PFSK-1 (cell line): ENCODE results near the gene NBEA.

Experiments used
- FOXP2 ChIP-seq: optimal IDR thresholded peaks from 2 replicates; pipeline ENCODE3; 2011; ENCODE audit warnings: borderline replicate concordance, control low read depth, inconsistent platforms; ENCODE audit not compliant: insufficient read depth; ENCODE audit errors: extremely low read length, extremely low read depth
- POLR2AphosphoS5 ChIP-seq: IDR thresholded peaks from 2 replicates; pipeline ENCODE4 v1.6.1; 2012; ENCODE audit warnings: low read depth, mild to moderate bottlenecking, control low read depth, low read length, moderate library complexity
- REST ChIP-seq, 2 experiments: IDR thresholded peaks; 2 replicates each; pipeline versions ENCODE4 v1.6.1 to v1.8.0; 2011 to 2012; ENCODE audit warnings: low read depth in 2 of 2, low read length in 2 of 2, control low read depth in 1 of 2, inconsistent platforms in 1 of 2, mild to moderate bottlenecking in 1 of 2, moderate library complexity in 1 of 2; ENCODE audit not compliant: insufficient read depth in 1 of 2
- SIN3A ChIP-seq: IDR thresholded peaks from 2 replicates; pipeline ENCODE4 v1.6.1; 2012; ENCODE audit warnings: mild to moderate bottlenecking, low read length, moderate library complexity, borderline replicate concordance; ENCODE audit not compliant: insufficient read depth
- TAF1 ChIP-seq: IDR thresholded peaks from 2 replicates; pipeline ENCODE4 v1.6.1; 2012; ENCODE audit warnings: low read length, control low read depth, borderline replicate concordance; ENCODE audit not compliant: insufficient read depth

The NBEA gene

GRCh38 chr13:35485424-35485823, 543.4 kb downstream of the NBEA start:
- TF ChIP-seq TAF1 (no peak), FOXP2 (no peak), REST (IDR thresholded peaks at IDR 0.05; ENCODE audit: insufficient read depth in 1 of 2, low read depth in 2 of 2, low read length in 2 of 2) (no peak), SIN3A (no peak), POLR2AphosphoS5 (no peak)

GRCh38 chr13:35489050-35489449, 547.0 kb downstream of the NBEA start:
- TF ChIP-seq SIN3A (no peak), POLR2AphosphoS5 (no peak), REST (IDR thresholded peaks at IDR 0.05; ENCODE audit: insufficient read depth in 1 of 2, low read depth in 2 of 2, low read length in 2 of 2) (no peak), TAF1 (no peak), FOXP2 (no peak)

DNA sequence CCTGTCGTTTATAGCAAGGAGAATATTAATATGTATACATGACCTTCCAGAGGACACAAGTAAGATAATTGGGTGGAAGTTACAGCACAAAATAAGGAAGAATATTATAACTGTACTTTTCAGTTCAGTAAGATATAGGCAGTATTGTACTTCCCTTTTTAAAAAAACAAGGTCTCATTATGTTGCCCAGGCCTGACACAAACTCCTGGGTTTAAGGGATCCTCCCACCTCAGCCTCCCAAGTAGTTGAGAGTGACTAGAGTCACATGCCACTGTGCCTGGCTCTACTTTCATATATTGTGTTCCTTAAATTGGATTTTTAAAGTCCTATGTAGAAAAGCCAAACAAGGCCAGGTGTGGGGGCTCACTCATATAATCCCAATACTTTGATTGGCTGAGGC, 553.9 kb downstream of the NBEA start:
- no peak for TF ChIP-seq FOXP2
- TF ChIP-seq TAF1 = no peak
- TF ChIP-seq POLR2AphosphoS5 = no peak
- no peak for TF ChIP-seq REST (IDR thresholded peaks at IDR 0.05; ENCODE audit: insufficient read depth in 1 of 2, low read depth in 2 of 2, low read length in 2 of 2)
- no peak for TF ChIP-seq SIN3A

- no peak for TF ChIP-seq REST (IDR thresholded peaks at IDR 0.05; ENCODE audit: insufficient read depth in 1 of 2, low read depth in 2 of 2, low read length in 2 of 2)
- TF ChIP-seq FOXP2 = no peak
- no peak for TF ChIP-seq POLR2AphosphoS5
- TF ChIP-seq TAF1 = no peak
- TF ChIP-seq SIN3A = no peak
These were observed 554.8 kb downstream of the NBEA start for GRCh38 chr13:35496761-35497386.

DNA sequence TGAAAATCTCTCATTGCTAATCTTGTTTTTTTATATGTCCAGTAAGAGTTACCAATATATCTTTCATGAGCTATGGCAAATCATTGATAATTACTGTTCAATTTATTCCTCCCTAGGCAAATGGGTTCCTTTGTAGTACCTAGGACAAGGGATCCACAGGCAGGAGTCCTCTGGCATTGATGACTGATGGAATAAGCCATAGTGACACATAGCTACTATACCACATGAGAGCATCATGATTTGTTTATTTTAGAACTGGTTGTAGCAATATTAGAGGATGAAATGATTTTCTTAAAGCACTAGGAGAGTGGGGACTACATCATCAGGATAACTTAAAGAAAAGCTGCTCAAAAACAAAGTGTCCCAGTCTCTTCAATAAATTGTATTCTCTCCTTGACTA, 556.2 kb downstream of the NBEA start:
- TF ChIP-seq SIN3A = no peak
- no peak for TF ChIP-seq TAF1
- TF ChIP-seq REST (IDR thresholded peaks at IDR 0.05; ENCODE audit: insufficient read depth in 1 of 2, low read depth in 2 of 2, low read length in 2 of 2) = no peak
- TF ChIP-seq POLR2AphosphoS5 = no peak
- no peak for TF ChIP-seq FOXP2
